Rectal smooth muscle tissue (tissue), 1 donor: ENCODE measurements around the gene CCDC170.

Source experiments
- H3K27ac ChIP-seq: one replicate; pipeline ENCODE4 v1.7.0; 2013; ENCODE audit warnings: low read depth, low read length, inconsistent platforms
- H3K27me3 ChIP-seq: one replicate; pipeline ENCODE4 v1.7.0; 2013; ENCODE audit warnings: low read length; ENCODE audit not compliant: control insufficient read depth, insufficient read depth
- H3K36me3 ChIP-seq: one replicate; pipeline ENCODE4 v1.7.0; 2013; ENCODE audit warnings: low read length; ENCODE audit not compliant: control insufficient read depth, insufficient read depth
- H3K4me1 ChIP-seq: one replicate; pipeline ENCODE4 v1.7.0; 2013; ENCODE audit warnings: low read length; ENCODE audit not compliant: control insufficient read depth, insufficient read depth
- H3K4me3 ChIP-seq: one replicate; pipeline ENCODE4 v1.7.0; 2013; ENCODE audit warnings: low read length
- H3K9ac ChIP-seq: one replicate; pipeline ENCODE4 v1.7.0; 2013; ENCODE audit warnings: low read length

CCDC170 gene

GRCh38 chr6:151561238-151561637 is 67.4 kb downstream of the CCDC170 start:
- Histone ChIP-seq H3K27ac (no peak overlapping the region), H3K4me1 (no peaks in the 10 kb centered on the region), H3K9ac (no peak overlapping the region), H3K36me3 (no peaks in the 10 kb centered on the region), H3K4me3 (no peak overlapping the region), H3K27me3 (no peaks in the 10 kb centered on the region)

- Histone ChIP-seq H3K4me1 (no peaks in the 10 kb centered on the region), H3K36me3 (no peaks in the 10 kb centered on the region), H3K27ac (no peak overlapping the region), H3K27me3 (no peaks in the 10 kb centered on the region), H3K9ac (no peak overlapping the region), H3K4me3 (no peak overlapping the region)
Observed at GRCh38 chr6:151564654-151565053, 70.8 kb downstream of the CCDC170 start.

- Histone ChIP-seq H3K27me3 (no peaks in the 10 kb centered on the region), H3K27ac (no peak overlapping the region), H3K4me1 (no peaks in the 10 kb centered on the region), H3K4me3 (no peak overlapping the region), H3K9ac (no peak overlapping the region), H3K36me3 (no peaks in the 10 kb centered on the region)
Observed at GRCh38 chr6:151565940-151566339, 72.1 kb downstream of the CCDC170 start.

GRCh38 chr6:151566557-151566956 is 72.7 kb downstream of the CCDC170 start:
- H3K9ac ChIP-seq = no peak overlapping the region
- H3K36me3 ChIP-seq = no peaks in the 10 kb centered on the region
- no peak overlapping the region for H3K27ac ChIP-seq
- no peak overlapping the region for H3K4me3 ChIP-seq
- H3K27me3 ChIP-seq = no peaks in the 10 kb centered on the region
- H3K4me1 ChIP-seq = no peaks in the 10 kb centered on the region

- H3K36me3 ChIP-seq = no peaks in the 10 kb centered on the region
- no peaks in the 10 kb centered on the region for H3K27me3 ChIP-seq
- no peak overlapping the region for H3K27ac ChIP-seq
- no peak overlapping the region for H3K9ac ChIP-seq
- no peaks in the 10 kb centered on the region for H3K4me1 ChIP-seq
- H3K4me3 ChIP-seq = no peak overlapping the region
Observed at GRCh38 chr6:151576633-151577032, 82.8 kb downstream of the CCDC170 start.

- Histone ChIP-seq H3K4me1 (no peaks in the 10 kb centered on the region), H3K9ac (no peak overlapping the region), H3K4me3 (no peak overlapping the region), H3K27me3 (no peaks in the 10 kb centered on the region), H3K27ac (no peak overlapping the region), H3K36me3 (no peaks in the 10 kb centered on the region)
Observed at GRCh38 chr6:151577257-151577656, 83.4 kb downstream of the CCDC170 start.

GRCh38 chr6:151585741-151586140 is 91.9 kb downstream of the CCDC170 start:
- Histone ChIP-seq H3K4me1 (no peaks in the 10 kb centered on the region), H3K36me3 (no peaks in the 10 kb centered on the region), H3K27me3 (no peaks in the 10 kb centered on the region), H3K27ac (no peak overlapping the region), H3K4me3 (no peak overlapping the region), H3K9ac (no peak overlapping the region)

GRCh38 chr6:151589667-151590066 is 95.8 kb downstream of the CCDC170 start:
- H3K9ac ChIP-seq = no peak overlapping the region
- H3K4me3 ChIP-seq = no peak overlapping the region
- H3K27ac ChIP-seq = no peak overlapping the region
- H3K27me3 ChIP-seq = no peaks in the 10 kb centered on the region
- no peaks in the 10 kb centered on the region for H3K4me1 ChIP-seq
- no peaks in the 10 kb centered on the region for H3K36me3 ChIP-seq

GRCh38 chr6:151590742-151591141 is 96.9 kb downstream of the CCDC170 start:
- H3K4me1 ChIP-seq = no peaks in the 10 kb centered on the region
- no peak overlapping the region for H3K4me3 ChIP-seq
- no peaks in the 10 kb centered on the region for H3K27me3 ChIP-seq
- H3K27ac ChIP-seq = no peak overlapping the region
- H3K36me3 ChIP-seq = no peaks in the 10 kb centered on the region
- no peak overlapping the region for H3K9ac ChIP-seq

GRCh38 chr6:151592449-151593159 is 98.8 kb downstream of the CCDC170 start:
- Histone ChIP-seq H3K4me3 (no peak overlapping the region), H3K27me3 (no peaks in the 10 kb centered on the region), H3K36me3 (no peaks in the 10 kb centered on the region), H3K27ac (no peak overlapping the region), H3K9ac (no peak overlapping the region), H3K4me1 (no peaks in the 10 kb centered on the region)

- no peak overlapping the region for H3K9ac ChIP-seq
- H3K4me1 ChIP-seq = no peaks in the 10 kb centered on the region
- no peaks in the 10 kb centered on the region for H3K36me3 ChIP-seq
- H3K27ac ChIP-seq = no peak overlapping the region
- no peaks in the 10 kb centered on the region for H3K27me3 ChIP-seq
- no peak overlapping the region for H3K4me3 ChIP-seq
Observed at GRCh38 chr6:151609146-151609902, 115.5 kb downstream of the CCDC170 start.

GRCh38 chr6:151610326-151610725 is 116.5 kb downstream of the CCDC170 start:
- Histone ChIP-seq H3K27me3 (no peaks in the 10 kb centered on the region), H3K4me1 (no peaks in the 10 kb centered on the region), H3K36me3 (no peaks in the 10 kb centered on the region), H3K9ac (no peak overlapping the region), H3K27ac (no peak overlapping the region), H3K4me3 (no peak overlapping the region)

- Histone ChIP-seq H3K9ac (no peak overlapping the region), H3K27me3 (no peaks in the 10 kb centered on the region), H3K27ac (no peak overlapping the region), H3K4me1 (no peaks in the 10 kb centered on the region), H3K4me3 (no peak overlapping the region), H3K36me3 (no peaks in the 10 kb centered on the region)
Observed at GRCh38 chr6:151614630-151615029, 120.8 kb downstream of the CCDC170 start.
